ENCODE data around the gene UBE4B.
"Not testable (repeated sequence)": the region's sequence is repeated elsewhere in the genome, so short reads cannot be mapped to it uniquely, and the experiment has no call there.

Gene UBE4B

DNA sequence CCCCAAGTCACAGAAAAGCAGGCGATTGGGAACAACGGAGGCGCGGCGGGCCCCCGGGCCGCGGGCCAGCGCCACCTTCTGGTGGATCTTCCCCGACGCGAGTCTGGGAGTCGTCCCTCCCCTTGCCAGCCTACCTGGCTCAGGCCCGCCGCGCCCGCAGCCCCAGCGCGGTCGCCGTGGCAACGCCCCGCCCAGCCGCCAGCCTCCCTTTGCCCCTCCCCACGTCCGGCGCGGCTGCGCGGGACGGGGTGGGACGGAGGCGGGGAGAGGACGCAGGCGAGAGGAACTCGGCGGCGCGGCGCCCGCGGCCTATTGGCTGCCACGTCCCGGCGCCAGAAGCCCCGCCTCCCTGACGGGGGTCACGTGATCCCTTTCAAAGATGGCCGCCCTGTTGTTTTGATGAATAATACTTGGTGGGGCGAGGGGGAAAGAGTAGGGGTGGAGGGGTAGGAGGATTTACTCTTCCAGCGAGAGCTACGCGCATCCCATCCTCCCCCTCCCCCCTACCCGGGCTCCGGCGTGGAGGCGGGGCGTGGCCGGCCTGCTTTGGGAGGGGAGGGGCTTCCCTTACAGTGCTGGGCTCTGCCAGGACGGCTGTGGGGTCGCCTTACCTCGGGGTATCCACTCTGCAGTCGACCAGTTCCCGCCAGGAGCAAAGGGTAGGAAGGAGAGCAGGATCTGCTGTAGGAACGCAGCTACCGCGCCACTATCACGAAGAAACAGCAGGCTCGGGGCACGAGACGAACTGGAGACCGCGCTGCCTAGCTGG lies at the start of gene UBE4B:
TSS of gene UBE4B (plus strand) at position 369 of the 769 bp plus-strand sequence. CDS start 713 bp downstream, outside the sequence.
- H3K27me3 ChIP-seq (ENCODE audit: control insufficient read depth in 1 of 2, insufficient read depth in 2 of 2, low read length in 2 of 2), result no peaks in the 10 kb centered on the region
- H3K27ac ChIP-seq (ENCODE audit: low read length), result peak within 1 kb of the TSS; percentile 93
- H3K36me3 ChIP-seq (ENCODE audit: control insufficient read depth in 2 of 2, insufficient read depth in 2 of 2, low read length in 2 of 2), result no peaks in the 10 kb centered on the region
- no peaks in the 10 kb centered on the region for H3K9me3 ChIP-seq (ENCODE audit: control insufficient read depth in 2 of 2, low read length in 2 of 2)
- peak within 1 kb of the TSS; percentile 99 to 100 for H3K4me3 ChIP-seq (ENCODE audit: low read length in 2 of 2)
- peak within 1 kb of the TSS; percentile 91 to 94 for H3K9ac ChIP-seq (ENCODE audit: low read length in 2 of 2)
- H3K4me1 ChIP-seq (ENCODE audit: control insufficient read depth, insufficient read depth, low read length), result peaks cover 5% of the 10 kb centered on the region

DNA sequence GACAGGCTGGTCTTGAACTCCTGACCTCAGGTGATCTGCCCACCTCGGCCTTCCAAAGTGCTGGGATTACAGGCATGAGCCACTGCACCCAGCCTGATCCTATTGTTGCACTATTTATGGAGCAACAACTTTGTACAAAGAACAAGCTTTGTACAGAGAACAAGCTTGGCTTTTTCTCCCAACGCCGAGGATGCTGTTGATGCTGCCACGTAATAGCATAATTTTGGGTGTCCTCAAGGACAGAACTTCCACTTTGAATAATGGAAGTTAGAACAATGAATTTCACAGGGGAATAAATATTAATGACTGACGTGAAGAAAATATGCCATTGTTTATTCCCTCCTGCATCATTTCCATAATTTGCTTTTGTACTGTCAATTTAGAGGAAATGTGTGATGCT lies 48.5 kb upstream of the UBE4B start:
- H3K27me3 ChIP-seq (ENCODE audit: control insufficient read depth in 1 of 2, insufficient read depth in 2 of 2, low read length in 2 of 2), result no peaks in the 10 kb centered on the region
- peaks cover 6 to 15% of the 10 kb centered on the region in 2 donors for H3K36me3 ChIP-seq (ENCODE audit: control insufficient read depth in 2 of 2, insufficient read depth in 2 of 2, low read length in 2 of 2)
- H3K4me1 ChIP-seq (ENCODE audit: control insufficient read depth, insufficient read depth, low read length), result no peaks in the 10 kb centered on the region
- H3K4me3 ChIP-seq (ENCODE audit: low read length in 2 of 2), result no peak overlapping the region
- H3K9me3 ChIP-seq (ENCODE audit: control insufficient read depth in 2 of 2, low read length in 2 of 2), result no peaks in the 10 kb centered on the region
- H3K27ac ChIP-seq (ENCODE audit: low read length), result no peak overlapping the region
- H3K9ac ChIP-seq (ENCODE audit: low read length in 2 of 2), result no peak overlapping the region

- H3K4me1 ChIP-seq (ENCODE audit: control insufficient read depth, insufficient read depth, low read length), result no peaks in the 10 kb centered on the region
- no peak overlapping the region for H3K4me3 ChIP-seq (ENCODE audit: low read length in 2 of 2)
- no peaks in the 10 kb centered on the region for H3K9me3 ChIP-seq (ENCODE audit: control insufficient read depth in 2 of 2, low read length in 2 of 2)
- H3K27me3 ChIP-seq (ENCODE audit: control insufficient read depth in 1 of 2, insufficient read depth in 2 of 2, low read length in 2 of 2), result no peaks in the 10 kb centered on the region
- H3K36me3 ChIP-seq (ENCODE audit: control insufficient read depth in 2 of 2, insufficient read depth in 2 of 2, low read length in 2 of 2), result peaks cover 6 to 15% of the 10 kb centered on the region in 2 donors
- no peak overlapping the region for H3K9ac ChIP-seq (ENCODE audit: low read length in 2 of 2)
- H3K27ac ChIP-seq (ENCODE audit: low read length), result no peak overlapping the region
These were observed 47.8 kb upstream of the UBE4B start for GRCh38 chr1:9985001-9985400.

DNA sequence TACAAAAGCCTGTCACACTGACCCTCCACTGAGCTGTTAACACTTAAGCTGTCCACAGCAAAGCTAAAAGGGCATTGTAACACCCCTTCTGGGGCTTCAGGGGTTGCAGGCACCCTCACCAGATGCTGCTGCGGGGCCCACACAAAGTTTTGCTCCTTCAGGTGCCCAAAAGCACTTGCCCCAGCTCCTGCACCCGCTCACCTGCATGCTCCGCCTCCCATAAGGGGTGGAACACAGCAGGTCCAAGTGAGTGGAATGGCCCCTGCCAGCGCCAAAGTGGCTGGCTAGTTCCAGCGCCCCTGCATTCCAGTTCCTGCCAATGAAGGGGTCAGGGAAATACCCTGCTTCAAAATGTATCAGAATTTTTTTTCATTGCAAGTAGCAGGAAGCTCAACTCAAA lies 43.0 kb upstream of the UBE4B start:
- no peaks in the 10 kb centered on the region for H3K27me3 ChIP-seq (ENCODE audit: control insufficient read depth in 1 of 2, insufficient read depth in 2 of 2, low read length in 2 of 2)
- no peaks in the 10 kb centered on the region for H3K9me3 ChIP-seq (ENCODE audit: control insufficient read depth in 2 of 2, low read length in 2 of 2)
- H3K4me3 ChIP-seq (ENCODE audit: low read length in 2 of 2), result no peak overlapping the region
- H3K27ac ChIP-seq (ENCODE audit: low read length), result no peak overlapping the region
- H3K4me1 ChIP-seq (ENCODE audit: control insufficient read depth, insufficient read depth, low read length), result peaks cover 4% of the 10 kb centered on the region
- no peak overlapping the region for H3K9ac ChIP-seq (ENCODE audit: low read length in 2 of 2)
- H3K36me3 ChIP-seq (ENCODE audit: control insufficient read depth in 2 of 2, insufficient read depth in 2 of 2, low read length in 2 of 2), result no peaks in the 10 kb centered on the region

GRCh38 chr1:9990944-9991343 lies 41.8 kb upstream of the UBE4B start:
- no peak overlapping the region for H3K27ac ChIP-seq (ENCODE audit: low read length)

DNA sequence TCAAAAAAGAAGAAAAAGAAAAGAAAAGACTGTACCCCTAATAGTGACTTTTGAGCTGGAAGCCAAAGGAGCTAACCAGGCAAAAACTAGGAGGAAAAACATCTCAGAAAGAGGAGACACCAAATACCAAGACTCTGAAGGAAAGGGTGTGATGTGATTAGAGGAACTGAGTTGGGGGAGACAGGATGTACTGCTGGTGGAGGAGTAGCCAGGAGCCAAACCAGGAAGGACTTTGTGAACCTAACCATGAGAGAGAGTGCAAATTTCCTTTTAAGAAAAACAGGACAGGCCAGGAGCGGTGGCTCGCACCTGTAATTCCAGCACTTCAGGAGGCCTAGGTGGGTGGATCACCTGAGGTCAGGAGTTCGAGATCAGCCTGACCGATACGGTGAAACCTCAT lies 39.8 kb upstream of the UBE4B start:
- H3K27ac ChIP-seq (ENCODE audit: low read length), result no peak overlapping the region

More at GRCh38 chr1:9990944-9991343, 41.8 kb upstream of the UBE4B start:
- no peak overlapping the region for H3K4me3 ChIP-seq (ENCODE audit: low read length in 2 of 2)
- no peaks in the 10 kb centered on the region for H3K36me3 ChIP-seq (ENCODE audit: control insufficient read depth in 2 of 2, insufficient read depth in 2 of 2, low read length in 2 of 2)
- no peaks in the 10 kb centered on the region for H3K9me3 ChIP-seq (ENCODE audit: control insufficient read depth in 2 of 2, low read length in 2 of 2)
- H3K9ac ChIP-seq (ENCODE audit: low read length in 2 of 2), result no peak overlapping the region
- H3K4me1 ChIP-seq (ENCODE audit: control insufficient read depth, insufficient read depth, low read length), result peaks cover 4% of the 10 kb centered on the region
- no peaks in the 10 kb centered on the region for H3K27me3 ChIP-seq (ENCODE audit: control insufficient read depth in 1 of 2, insufficient read depth in 2 of 2, low read length in 2 of 2)

DNA sequence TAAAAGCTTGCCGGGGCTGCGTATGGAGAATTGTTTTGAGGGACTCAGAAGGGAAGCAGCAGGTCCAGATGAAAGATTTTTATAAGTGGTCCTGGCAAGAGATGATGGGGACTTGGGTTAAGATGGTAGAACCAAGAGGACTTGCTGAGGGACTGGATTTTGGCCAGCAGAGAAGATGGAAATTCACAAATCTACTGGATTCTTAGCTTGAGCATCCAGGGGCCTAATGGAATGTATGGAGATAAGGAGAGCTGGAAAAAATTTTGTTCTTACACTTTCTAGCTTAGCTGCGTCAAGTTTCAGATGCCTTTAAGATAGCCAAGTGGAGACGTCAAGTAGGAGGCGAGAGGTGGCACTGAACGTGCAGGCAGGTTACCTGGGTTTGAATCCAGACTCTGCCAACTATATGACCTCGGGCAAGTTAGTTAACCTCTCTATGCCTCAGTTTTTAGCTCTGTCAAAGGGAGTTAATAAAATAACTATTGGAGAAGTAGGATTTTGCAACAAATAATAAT lies 39.1 kb upstream of the UBE4B start:
- Histone ChIP-seq H3K4me3 (ENCODE audit: low read length in 2 of 2) (no peak overlapping the region), H3K27ac (ENCODE audit: low read length) (no peak overlapping the region), H3K4me1 (ENCODE audit: control insufficient read depth, insufficient read depth, low read length) (peaks cover 10% of the 10 kb centered on the region), H3K9me3 (ENCODE audit: control insufficient read depth in 2 of 2, low read length in 2 of 2) (no peaks in the 10 kb centered on the region), H3K9ac (ENCODE audit: low read length in 2 of 2) (no peak overlapping the region), H3K36me3 (ENCODE audit: control insufficient read depth in 2 of 2, insufficient read depth in 2 of 2, low read length in 2 of 2) (no peaks in the 10 kb centered on the region), H3K27me3 (ENCODE audit: control insufficient read depth in 1 of 2, insufficient read depth in 2 of 2, low read length in 2 of 2) (peaks cover 0 to 13% of the 10 kb centered on the region in 2 donors)

More for the DNA sequence above, 39.8 kb upstream of the UBE4B start:
- peaks cover 0 to 11% of the 10 kb centered on the region in 2 donors for H3K27me3 ChIP-seq (ENCODE audit: control insufficient read depth in 1 of 2, insufficient read depth in 2 of 2, low read length in 2 of 2)
- peaks cover 7% of the 10 kb centered on the region for H3K4me1 ChIP-seq (ENCODE audit: control insufficient read depth, insufficient read depth, low read length)
- no peaks in the 10 kb centered on the region for H3K36me3 ChIP-seq (ENCODE audit: control insufficient read depth in 2 of 2, insufficient read depth in 2 of 2, low read length in 2 of 2)
- H3K9me3 ChIP-seq (ENCODE audit: control insufficient read depth in 2 of 2, low read length in 2 of 2), result no peaks in the 10 kb centered on the region
- H3K4me3 ChIP-seq (ENCODE audit: low read length in 2 of 2), result no peak overlapping the region
- no peak overlapping the region for H3K9ac ChIP-seq (ENCODE audit: low read length in 2 of 2)

DNA sequence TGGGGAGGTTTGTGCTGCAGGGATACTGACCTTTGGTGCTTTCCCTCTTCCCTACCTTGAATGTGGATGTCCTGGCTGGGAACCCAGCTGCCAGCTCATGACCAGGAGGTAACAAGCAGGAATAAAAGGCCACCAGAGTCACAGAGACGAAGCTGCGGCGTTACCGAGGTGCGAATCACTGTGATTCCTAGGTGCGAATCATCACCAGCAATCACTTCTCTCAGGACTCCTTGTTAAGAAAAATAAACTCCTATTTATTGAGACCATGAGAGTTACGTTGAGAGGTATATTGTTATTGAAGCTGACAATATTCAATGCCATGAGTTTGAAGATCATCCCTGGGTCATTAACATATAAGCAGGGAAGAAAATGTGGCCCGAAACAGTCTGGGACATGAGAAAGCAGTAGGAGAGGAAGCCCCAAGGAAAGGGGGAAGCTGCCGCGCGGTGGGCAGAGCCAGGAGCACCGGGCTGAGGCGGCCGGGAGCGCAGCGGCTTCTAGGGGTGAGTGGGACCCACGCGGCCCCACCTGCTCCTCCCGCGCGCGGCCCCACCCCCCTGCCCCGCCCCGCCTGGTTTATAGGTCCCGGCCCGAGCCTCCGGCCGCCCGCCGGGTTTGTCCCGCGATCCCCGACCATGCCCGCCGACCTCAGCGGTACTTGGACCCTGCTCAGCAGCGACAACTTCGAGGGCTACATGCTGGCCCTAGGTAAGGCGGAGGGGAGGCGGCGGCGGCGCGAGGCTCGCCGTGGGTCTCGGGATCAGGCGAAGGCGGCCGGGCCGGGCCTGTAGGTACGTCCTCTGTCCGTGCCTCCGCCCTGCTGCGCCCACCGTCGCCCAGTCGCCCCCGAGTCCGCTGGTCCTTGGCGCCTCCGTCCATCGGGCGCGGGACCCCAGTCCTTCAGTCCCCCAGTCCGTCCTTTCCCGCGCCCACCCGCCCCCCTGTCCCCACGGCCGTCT lies 35.9 kb upstream of the UBE4B start, which contains the start of gene RBP7:
TSS of gene RBP7 (plus strand) at position 605 of the 959 bp plus-strand sequence. CDS start at position 636, 31 bp downstream.
- H3K9ac ChIP-seq (ENCODE audit: low read length in 2 of 2), result no peak within 1 kb of the TSS

DNA sequence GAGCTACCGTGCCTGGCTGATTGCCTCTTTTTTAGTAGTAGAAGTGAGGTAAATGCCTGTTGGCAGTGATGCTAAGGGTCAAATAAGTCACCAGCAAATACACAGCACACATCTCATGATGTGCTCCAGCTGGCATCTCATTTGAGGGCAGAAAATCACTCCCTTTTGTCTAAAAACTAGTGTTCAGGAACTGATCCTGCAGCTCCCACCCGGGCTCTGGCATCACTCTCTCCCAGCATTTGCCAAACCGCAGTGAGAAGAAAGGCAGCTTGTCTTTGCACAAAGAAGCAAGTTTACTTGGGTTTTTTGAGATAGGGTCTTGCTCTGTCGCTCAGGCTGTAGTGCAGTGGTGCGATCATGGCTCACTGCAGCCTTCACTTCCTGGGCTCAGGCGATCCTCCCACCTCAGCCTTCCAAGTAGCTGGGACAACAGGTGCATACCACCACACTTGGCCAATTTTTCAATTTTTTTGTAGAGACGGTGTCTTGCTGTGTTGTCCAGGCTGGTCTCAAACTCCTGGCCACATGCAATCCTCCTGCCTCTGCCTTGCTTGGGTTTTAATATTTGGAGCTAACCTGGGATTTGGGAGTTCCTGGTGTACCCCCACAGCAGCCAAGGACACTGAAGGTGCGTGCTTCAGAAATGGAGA lies 31.6 kb upstream of the UBE4B start:
- Histone ChIP-seq H3K27me3 (ENCODE audit: control insufficient read depth in 1 of 2, insufficient read depth in 2 of 2, low read length in 2 of 2) (peaks cover 0 to 13% of the 10 kb centered on the region in 2 donors), H3K4me3 (ENCODE audit: low read length in 2 of 2) (no peak overlapping the region), H3K9me3 (ENCODE audit: control insufficient read depth in 2 of 2, low read length in 2 of 2) (no peaks in the 10 kb centered on the region), H3K27ac (ENCODE audit: low read length) (no peak overlapping the region), H3K36me3 (ENCODE audit: control insufficient read depth in 2 of 2, insufficient read depth in 2 of 2, low read length in 2 of 2) (no peaks in the 10 kb centered on the region), H3K9ac (ENCODE audit: low read length in 2 of 2) (no peak overlapping the region), H3K4me1 (ENCODE audit: control insufficient read depth, insufficient read depth, low read length) (peaks cover 6% of the 10 kb centered on the region)

More for the DNA sequence above, 35.9 kb upstream of the UBE4B start, which contains the start of gene RBP7:
- Histone ChIP-seq H3K27ac (ENCODE audit: low read length) (no peak within 1 kb of the TSS), H3K9me3 (ENCODE audit: control insufficient read depth in 2 of 2, low read length in 2 of 2) (no peaks in the 10 kb centered on the region), H3K4me3 (ENCODE audit: low read length in 2 of 2) (peak within 1 kb of the TSS; percentile 35 to 69), H3K4me1 (ENCODE audit: control insufficient read depth, insufficient read depth, low read length) (peaks cover 6% of the 10 kb centered on the region), H3K36me3 (ENCODE audit: control insufficient read depth in 2 of 2, insufficient read depth in 2 of 2, low read length in 2 of 2) (no peaks in the 10 kb centered on the region), H3K27me3 (ENCODE audit: control insufficient read depth in 1 of 2, insufficient read depth in 2 of 2, low read length in 2 of 2) (peaks cover 0 to 13% of the 10 kb centered on the region in 2 donors)

GRCh38 chr1:10005248-10005647 lies 27.5 kb upstream of the UBE4B start:
- not testable (repeated sequence) for H3K9ac ChIP-seq (ENCODE audit: low read length in 2 of 2); H3K9me3 ChIP-seq (ENCODE audit: control insufficient read depth in 2 of 2, low read length in 2 of 2); H3K4me3 ChIP-seq (ENCODE audit: low read length in 2 of 2); H3K36me3 ChIP-seq (ENCODE audit: control insufficient read depth in 2 of 2, insufficient read depth in 2 of 2, low read length in 2 of 2); H3K27ac ChIP-seq (ENCODE audit: low read length); H3K27me3 ChIP-seq (ENCODE audit: control insufficient read depth in 1 of 2, insufficient read depth in 2 of 2, low read length in 2 of 2); H3K4me1 ChIP-seq (ENCODE audit: control insufficient read depth, insufficient read depth, low read length)
